ENCODE data around the gene RAP1GAP2. TPM values are rescaled to one million over a fixed set of nuclear protein-coding genes. Genes with fewer than 3 reads are reported as not detected.

RAP1GAP2 gene
- total and polyA plus RNA-seq, 2 of the 8 experiments (the other 6 are each of a cell fraction or from before 2014, with no cell fraction given) = 24.0 to 63.8 TPM

- no peak for TF ChIP-seq NANOG (IDR thresholded peaks at IDR 0.05; ENCODE audit: insufficient read depth, low read depth, low read length, poor library complexity, severe bottlenecking)
- TF ChIP-seq SIN3A (conservative IDR thresholded peaks at IDR 0.05 in 1 of 2, IDR thresholded peaks at IDR 0.05 in 1 of 2; ENCODE audit: low read depth in 1 of 2, low read length in 2 of 2) = 0 out of 4 replicates have a peak, but pooled peaks of 1 of the 2 experiments have one; percentile 28
Measured at GRCh38 chr17:2867441-2868424, 71.5 kb downstream of the RAP1GAP2 start (continued).
